Fibroblast of lung (primary cell): ENCODE results near the gene SEMA5A. TPM values are rescaled to one million over a fixed set of nuclear protein-coding genes. Genes with fewer than 3 reads are reported as not detected.

Experiments used
- DNase-seq, 2 donors: peaks; one replicate each; pipeline versions ENCODE4 v3.0.0 to v3.0.0-alpha.2; 2010; ENCODE audit warnings: low read depth in 2 of 2
- H2AFZ ChIP-seq: 2 replicates; pipeline ENCODE4 v1.5.1; 2012; ENCODE audit warnings: low read length, control low read depth, inconsistent platforms
- H3K27ac ChIP-seq: 2 replicates; pipeline ENCODE4 v1.5.1; 2011; ENCODE audit warnings: low read length, control low read depth; ENCODE audit not compliant: insufficient read depth
- H3K27me3 ChIP-seq: 2 replicates; pipeline ENCODE4 v1.5.1; 2011; ENCODE audit warnings: mild to moderate bottlenecking, low read length; ENCODE audit not compliant: control insufficient read depth, insufficient read depth
- H3K36me3 ChIP-seq: 2 replicates; pipeline ENCODE4 v1.5.1; 2011; ENCODE audit warnings: low read length; ENCODE audit not compliant: control insufficient read depth, insufficient read depth
- H3K4me1 ChIP-seq: 2 replicates; pipeline ENCODE4 v1.5.1; 2011; ENCODE audit warnings: low read length; ENCODE audit not compliant: control insufficient read depth, insufficient read depth; ENCODE audit errors: extremely low read depth
- H3K4me2 ChIP-seq: 2 replicates; pipeline ENCODE4 v1.5.1; 2011; ENCODE audit warnings: low read length, control low read depth; ENCODE audit not compliant: insufficient read depth; ENCODE audit errors: extremely low read depth
- H3K4me3 ChIP-seq, 4 experiments: fragments of 200-600 bp in 1 of 4; sonication (generic) in 1 of 4; replicated peaks in 1 of 4; 2 replicates each; pipeline ENCODE4 v1.5.1; 2011 to 2016; ENCODE audit warnings: low read length in 4 of 4, low read depth in 3 of 4, mild to moderate bottlenecking in 3 of 4, control low read depth in 2 of 4, inconsistent platforms in 1 of 4, mixed read lengths in 1 of 4; ENCODE audit not compliant: insufficient read depth in 1 of 4; ENCODE audit errors: control extremely low read depth in 1 of 4
- H3K79me2 ChIP-seq: 2 replicates; pipeline ENCODE4 v1.5.1; 2012; ENCODE audit warnings: mild to moderate bottlenecking, low read length, inconsistent platforms; ENCODE audit not compliant: control insufficient read depth, insufficient read depth
- H3K9ac ChIP-seq: 2 replicates; pipeline ENCODE4 v1.5.1; 2011; ENCODE audit warnings: mild to moderate bottlenecking, low read length, control low read depth; ENCODE audit not compliant: insufficient read depth
- H3K9me3 ChIP-seq: 2 replicates; pipeline ENCODE4 v1.5.1; 2012; ENCODE audit warnings: low read depth, low read length; ENCODE audit not compliant: control insufficient read depth, insufficient read depth
- H4K20me1 ChIP-seq: 2 replicates; pipeline ENCODE4 v1.5.1; 2011; ENCODE audit warnings: low read length; ENCODE audit not compliant: control insufficient read depth, insufficient read depth; ENCODE audit errors: extremely low read depth
- EZH2 ChIP-seq: IDR thresholded peaks from 2 replicates; pipeline ENCODE4 v1.5.1; 2012; ENCODE audit warnings: low read length, control low read depth, mild to moderate bottlenecking; ENCODE audit errors: missing control alignments
- polyA plus RNA-seq, 2 donors: library from polyadenylated mRNA; depleted of rRNA in 1 of 2; stranded (reverse) in 1 of 2; unstranded in 1 of 2; fragments of >200 nt; gene quantifications; 2 replicates each; pipeline ENCODE4 v1.2.1, GENCODE V29; 2011 to 2012; ENCODE audit warnings: missing spikeins in 1 of 2
- total RNA-seq: library from RNA; depleted of rRNA; stranded (reverse); fragments of >200 nt; gene quantifications from 2 replicates; pipeline ENCODE4 v1.2.1, GENCODE V29; 2014
- TF ChIP-seq, protein P1 (sequence below), 2 donors: IDR thresholded peaks in 1 of 2; conservative IDR thresholded peaks in 1 of 2; 1 replicate in 1 of 2; 2 replicates in 1 of 2; pipeline ENCODE4 v1.5.1; 2011 to 2012; ENCODE audit warnings: low read length in 2 of 2, control low read depth in 1 of 2, inconsistent platforms in 1 of 2, low read depth in 1 of 2, mild to moderate bottlenecking in 1 of 2

SEMA5A gene
- total and polyA plus RNA-seq, 2 donors (not counting 1 experiment from before 2014, with no cell fraction given) = 30.6 to 49.0 TPM

DNA sequence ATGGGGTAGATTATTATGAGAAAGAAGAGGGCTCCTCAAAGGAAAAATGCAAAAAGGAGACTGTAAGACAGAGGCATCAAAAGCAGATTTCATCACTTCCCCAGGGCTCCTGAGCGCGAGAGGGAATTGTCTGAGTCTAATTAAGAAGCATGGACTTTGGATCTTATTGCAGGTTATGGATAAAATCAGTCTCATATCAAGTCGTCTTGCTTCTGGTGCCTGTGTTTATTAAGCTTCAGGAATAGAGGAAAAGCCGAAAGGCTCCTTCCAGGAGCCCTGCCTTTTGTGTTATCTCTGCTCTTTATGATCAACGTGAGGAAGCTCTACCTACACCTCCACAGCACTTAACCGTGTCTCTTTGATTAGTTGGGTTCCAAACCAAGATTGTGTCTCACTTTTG lies 25.0 kb upstream of the SEMA5A start:
- Histone ChIP-seq H4K20me1 (no peaks in the 10 kb centered on the region), H3K27me3 (no peaks in the 10 kb centered on the region), H3K79me2 (no peaks in the 10 kb centered on the region), H3K4me1 (no peaks in the 10 kb centered on the region), H3K9ac (no peak overlapping the region), H3K36me3 (no peaks in the 10 kb centered on the region), H3K9me3 (no peaks in the 10 kb centered on the region), H3K27ac (no peak overlapping the region), H2AFZ (no peak overlapping the region), H3K4me3 (no peak overlapping the region), H3K4me2 (no peak overlapping the region)
- no peak for DNase-seq
- TF ChIP-seq, protein P1, sequence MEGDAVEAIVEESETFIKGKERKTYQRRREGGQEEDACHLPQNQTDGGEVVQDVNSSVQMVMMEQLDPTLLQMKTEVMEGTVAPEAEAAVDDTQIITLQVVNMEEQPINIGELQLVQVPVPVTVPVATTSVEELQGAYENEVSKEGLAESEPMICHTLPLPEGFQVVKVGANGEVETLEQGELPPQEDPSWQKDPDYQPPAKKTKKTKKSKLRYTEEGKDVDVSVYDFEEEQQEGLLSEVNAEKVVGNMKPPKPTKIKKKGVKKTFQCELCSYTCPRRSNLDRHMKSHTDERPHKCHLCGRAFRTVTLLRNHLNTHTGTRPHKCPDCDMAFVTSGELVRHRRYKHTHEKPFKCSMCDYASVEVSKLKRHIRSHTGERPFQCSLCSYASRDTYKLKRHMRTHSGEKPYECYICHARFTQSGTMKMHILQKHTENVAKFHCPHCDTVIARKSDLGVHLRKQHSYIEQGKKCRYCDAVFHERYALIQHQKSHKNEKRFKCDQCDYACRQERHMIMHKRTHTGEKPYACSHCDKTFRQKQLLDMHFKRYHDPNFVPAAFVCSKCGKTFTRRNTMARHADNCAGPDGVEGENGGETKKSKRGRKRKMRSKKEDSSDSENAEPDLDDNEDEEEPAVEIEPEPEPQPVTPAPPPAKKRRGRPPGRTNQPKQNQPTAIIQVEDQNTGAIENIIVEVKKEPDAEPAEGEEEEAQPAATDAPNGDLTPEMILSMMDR (conservative IDR thresholded peaks at IDR 0.05 in 1 of 2, IDR thresholded peaks at IDR 0.05 in 1 of 2; ENCODE audit: low read depth in 1 of 2, low read length in 2 of 2) = no peak
- no peak for TF ChIP-seq EZH2

DNA sequence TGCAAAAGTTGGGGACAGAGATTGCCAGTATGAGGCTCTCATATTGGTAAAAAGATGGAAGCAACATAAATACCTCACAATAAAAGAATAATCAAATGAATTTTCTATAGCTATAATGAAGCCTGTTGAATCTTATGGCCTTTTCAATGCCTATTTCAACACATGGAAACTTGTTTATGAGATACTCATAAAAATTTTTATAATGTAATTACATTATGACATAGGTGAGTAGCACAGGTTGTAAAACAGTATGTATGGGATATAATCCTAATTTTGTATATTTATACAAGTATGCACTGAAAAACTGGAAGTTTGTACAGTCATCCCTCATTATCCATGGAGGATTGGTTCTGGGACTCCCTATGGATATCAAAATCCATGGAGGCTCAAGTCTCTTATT lies 21.2 kb upstream of the SEMA5A start:
- TF ChIP-seq, protein P1 (conservative IDR thresholded peaks at IDR 0.05 in 1 of 2, IDR thresholded peaks at IDR 0.05 in 1 of 2; ENCODE audit: low read depth in 1 of 2, low read length in 2 of 2) = no peak
- no peak for TF ChIP-seq EZH2
- H3K79me2 ChIP-seq = no peaks in the 10 kb centered on the region

DNA sequence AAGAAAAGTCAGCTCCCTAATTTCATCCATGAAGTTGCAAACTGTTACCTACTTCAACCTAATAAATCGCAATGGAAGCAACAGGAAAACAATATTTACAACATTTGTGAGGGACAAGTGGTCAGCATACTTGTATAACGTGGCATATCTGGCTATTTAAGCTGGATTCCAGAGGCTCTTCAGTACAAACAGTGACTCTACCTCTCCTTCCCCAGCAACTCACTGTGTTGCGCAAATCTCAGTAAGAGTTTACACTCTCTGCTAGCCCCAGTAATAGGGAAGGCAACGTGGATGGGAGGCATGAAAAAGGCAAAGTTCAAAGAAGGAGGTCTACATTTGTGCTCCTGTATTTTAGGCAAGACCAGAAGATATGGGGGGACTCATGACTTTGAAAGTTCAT lies 18.9 kb upstream of the SEMA5A start:
- no peaks in the 10 kb centered on the region for H3K9me3 ChIP-seq
- H2AFZ ChIP-seq = no peak overlapping the region
- no peak overlapping the region for H3K27ac ChIP-seq
- H3K79me2 ChIP-seq = no peaks in the 10 kb centered on the region
- H3K4me2 ChIP-seq = no peak overlapping the region
- H3K4me1 ChIP-seq = no peaks in the 10 kb centered on the region
- TF ChIP-seq EZH2 = no peak
- TF ChIP-seq, protein P1 (conservative IDR thresholded peaks at IDR 0.05 in 1 of 2, IDR thresholded peaks at IDR 0.05 in 1 of 2; ENCODE audit: low read depth in 1 of 2, low read length in 2 of 2) = no peak
- H3K27me3 ChIP-seq = no peaks in the 10 kb centered on the region
- no peak for DNase-seq
- no peak overlapping the region for H3K4me3 ChIP-seq
- H3K9ac ChIP-seq = no peak overlapping the region
- no peaks in the 10 kb centered on the region for H3K36me3 ChIP-seq
- no peaks in the 10 kb centered on the region for H4K20me1 ChIP-seq

More for the DNA sequence above, 21.2 kb upstream of the SEMA5A start:
- Histone ChIP-seq H3K4me2 (no peak overlapping the region), H2AFZ (no peak overlapping the region), H3K27me3 (no peaks in the 10 kb centered on the region), H3K36me3 (no peaks in the 10 kb centered on the region), H4K20me1 (no peaks in the 10 kb centered on the region), H3K9me3 (no peaks in the 10 kb centered on the region), H3K4me3 (no peak overlapping the region), H3K27ac (no peak overlapping the region), H3K4me1 (no peaks in the 10 kb centered on the region), H3K9ac (no peak overlapping the region)
- DNase-seq = no peak
